Measurements from ENCODE around the gene PAPPA2. TPM values are rescaled to one million over a fixed set of nuclear protein-coding genes. Genes with fewer than 3 reads are reported as not detected.

PAPPA2 gene
- total RNA-seq, 1 experiment from 2014 or later: 0.81 TPM

DNA sequence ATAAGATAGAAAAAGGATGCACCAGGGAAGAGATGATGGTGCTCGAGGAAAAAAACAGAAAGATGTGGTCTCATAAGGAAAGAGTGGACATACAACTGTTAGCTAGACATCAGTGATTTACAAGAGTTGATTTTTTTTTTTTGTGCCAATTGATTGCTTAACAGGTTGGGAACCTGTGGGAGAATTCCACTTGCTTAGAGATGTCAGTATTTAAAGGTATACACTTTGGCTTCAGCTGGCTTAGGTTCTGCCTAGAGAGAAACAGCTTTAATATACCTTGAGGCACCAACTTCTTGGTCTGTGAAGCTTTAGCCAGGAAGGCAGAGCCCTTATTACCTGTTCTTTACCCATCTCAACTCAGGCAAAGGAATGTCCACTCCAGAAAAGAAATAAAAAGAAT, 303.8 kb downstream of the PAPPA2 start:
- no peak overlapping the region for H3K14ac ChIP-seq (ENCODE audit: insufficient read depth, low read length)
- no peak overlapping the region for H3K4me3 Mint-ChIP-seq
- no peak overlapping the region for H3K9ac ChIP-seq (ENCODE audit: extremely low read depth, insufficient read length, low read length)
- H3K4me2 ChIP-seq (ENCODE audit: insufficient read depth, insufficient read length, low read length): no peak overlapping the region
- H3K9me3 Mint-ChIP-seq: no peaks in the 10 kb centered on the region
- no peak overlapping the region for H2BK120ac ChIP-seq (ENCODE audit: low read depth, low read length, poor library complexity, severe bottlenecking)
- no peak overlapping the region for H2BK5ac ChIP-seq (ENCODE audit: insufficient read length, low read length)
- no peak overlapping the region for H2BK20ac ChIP-seq (ENCODE audit: low read depth, low read length, poor library complexity, severe bottlenecking)
- H3K79me1 ChIP-seq (ENCODE audit: insufficient read depth, low read depth, low read length, poor library complexity, severe bottlenecking): no peaks in the 10 kb centered on the region
- no peak for TF ChIP-seq CTCF (conservative IDR thresholded peaks at IDR 0.05)
- no peak for DNase-seq
- no peak overlapping the region for H3K23ac ChIP-seq (ENCODE audit: insufficient read length, low read depth, low read length)
- no peaks in the 10 kb centered on the region for H3K27me3 ChIP-seq (ENCODE audit: insufficient read depth, low read length)
- no peak overlapping the region for H4K91ac ChIP-seq (ENCODE audit: insufficient read length, low read depth, low read length)
- no peaks in the 10 kb centered on the region for H3K9me3 ChIP-seq (ENCODE audit: control insufficient read depth, low read depth, low read length)
- H4K8ac ChIP-seq (replicated peaks; ENCODE audit: insufficient read length, low read depth, low read length): no peak overlapping the region
- no peaks in the 10 kb centered on the region for H3K23me2 ChIP-seq (ENCODE audit: insufficient read length, low read depth, low read length, poor library complexity, severe bottlenecking)
- WGBS (ENCODE audit: extremely low coverage, insufficient read length, low lambda C conversion rate): no CpG with 5 or more reads among the region's 1 CpG
- no peaks in the 10 kb centered on the region for H3K79me2 ChIP-seq (ENCODE audit: insufficient read depth, low read length)
- H2BK15ac ChIP-seq (ENCODE audit: low read depth, low read length): no peak overlapping the region
- no peak overlapping the region for H3K4ac ChIP-seq (ENCODE audit: low read depth, low read length)
- H2BK12ac ChIP-seq (ENCODE audit: insufficient read length, low read depth, low read length): no peak overlapping the region
- no peak overlapping the region for H4K5ac ChIP-seq (ENCODE audit: insufficient read length, low read depth, low read length)
- no peak overlapping the region for H2AFZ ChIP-seq (ENCODE audit: low read length)
- H4K20me1 ChIP-seq (ENCODE audit: control insufficient read depth, insufficient read depth, insufficient read length): no peaks in the 10 kb centered on the region
- H3T11ph ChIP-seq (ENCODE audit: low read length): no peak overlapping the region
- no peak overlapping the region for H3K56ac ChIP-seq (ENCODE audit: insufficient read length, low read depth, low read length)
- no peak overlapping the region for H2AK5ac ChIP-seq (ENCODE audit: insufficient read length, low read length)
- no peaks in the 10 kb centered on the region for H3K27me3 Mint-ChIP-seq (ENCODE audit: low read depth)
- H3K36me3 Mint-ChIP-seq (ENCODE audit: insufficient read depth in 1 of 3, low read depth in 3 of 3): no peaks in the 10 kb centered on the region
- no peak overlapping the region for H3K18ac ChIP-seq (ENCODE audit: insufficient read length, low read depth, low read length)
- no peaks in the 10 kb centered on the region for H3K4me1 ChIP-seq (ENCODE audit: insufficient read depth, low read length)
- H3K4me1 Mint-ChIP-seq: no peaks in the 10 kb centered on the region
- no peak overlapping the region for H3K27ac Mint-ChIP-seq
- no peak overlapping the region for H3K27ac ChIP-seq (ENCODE audit: insufficient read length, low read depth, low read length)
